HG03439 (cell line): ENCODE data around the gene LIMCH1.
"Not testable (repeated sequence)": the region's sequence is repeated elsewhere in the genome, so short reads cannot be mapped to it uniquely, and the experiment has no call there.

Experiments
- ATAC-seq: cut with Tn5 transposase; IDR thresholded peaks from one replicate; pipeline ENCODE4 v1.9.1; 2021; ENCODE audit warnings: mild to moderate bottlenecking, moderate library complexity; ENCODE audit not compliant: unreplicated experiment

LIMCH1 gene

GRCh38 chr4:41670982-41671381 is 133.0 kb downstream of the LIMCH1 start:
- ATAC-seq, result no peak

DNA sequence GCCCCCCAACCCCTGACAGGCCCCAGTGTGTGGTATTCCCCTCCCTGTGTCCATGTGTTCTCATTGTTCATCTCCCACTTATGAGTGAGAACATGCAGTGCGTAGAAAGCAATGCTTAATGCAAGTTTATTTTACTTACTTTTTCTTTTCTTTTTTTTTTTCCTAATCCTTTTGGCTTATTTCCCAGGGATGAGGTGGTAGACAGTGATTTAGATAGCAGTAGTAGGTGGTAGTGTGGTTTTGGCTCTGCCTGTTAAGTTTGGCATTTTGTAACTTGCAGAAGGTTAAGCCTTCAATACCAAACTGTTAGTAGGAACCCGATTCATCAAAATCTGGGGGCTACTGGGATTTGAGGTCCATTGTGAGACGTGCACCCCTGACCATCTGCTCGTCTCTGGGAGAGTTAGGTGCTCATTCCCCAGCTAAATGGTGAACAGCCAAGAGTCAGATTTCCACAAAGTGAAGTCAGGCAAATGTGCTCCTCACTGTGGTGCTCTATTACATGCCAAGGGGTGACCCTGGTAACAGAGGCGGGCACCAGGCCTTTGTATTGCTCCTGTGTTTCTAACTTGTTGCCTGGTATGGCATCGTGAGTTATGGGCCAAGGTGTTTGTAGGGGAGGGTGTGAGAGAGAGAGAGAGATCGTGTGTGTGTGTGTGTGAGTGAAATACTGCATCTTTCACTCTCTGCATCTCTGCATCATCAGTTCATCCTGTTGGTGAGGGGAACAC is 140.3 kb downstream of the LIMCH1 start:
- no peak for ATAC-seq

DNA sequence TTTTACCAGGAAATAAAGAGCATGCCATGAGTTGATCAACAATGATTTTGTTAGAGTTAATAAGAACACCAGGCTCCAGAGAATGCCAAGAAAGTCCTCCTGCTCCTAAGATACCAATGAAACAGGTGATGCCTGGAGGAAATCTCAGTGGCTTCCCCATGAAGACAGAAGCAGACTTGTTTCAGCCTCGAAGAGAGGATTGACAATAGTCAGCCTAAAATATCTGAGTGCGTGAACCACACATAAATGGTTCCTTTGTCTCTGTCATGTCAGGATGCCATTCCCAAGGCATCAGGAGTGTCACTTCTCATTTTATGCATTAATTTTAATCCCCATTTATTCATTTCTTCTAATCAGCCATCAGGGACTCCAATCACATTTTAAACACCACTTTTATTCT is 141.0 kb downstream of the LIMCH1 start:
- no peak for ATAC-seq

DNA sequence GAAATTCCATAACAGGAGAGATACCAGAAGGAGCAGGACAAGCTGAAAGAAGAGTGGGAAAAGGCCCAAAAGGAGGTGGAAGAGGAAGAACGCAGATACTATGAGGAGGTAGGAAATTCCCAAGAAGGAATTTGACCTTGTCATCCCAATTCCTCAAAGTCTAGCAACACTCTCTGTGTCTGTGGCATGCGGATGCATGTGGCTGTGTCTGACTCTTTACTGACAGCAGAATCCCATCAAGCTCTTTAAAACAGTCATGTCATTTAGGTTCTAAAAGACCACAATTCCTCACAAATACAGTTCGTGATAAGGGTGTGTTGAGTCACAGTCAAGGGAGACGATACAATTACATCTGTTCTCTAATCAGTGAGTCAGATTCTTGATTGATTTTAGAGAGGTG is 142.0 kb downstream of the LIMCH1 start:
- no peak for ATAC-seq

- no peak for ATAC-seq
Observed at GRCh38 chr4:41681054-41681453, 143.1 kb downstream of the LIMCH1 start.

DNA sequence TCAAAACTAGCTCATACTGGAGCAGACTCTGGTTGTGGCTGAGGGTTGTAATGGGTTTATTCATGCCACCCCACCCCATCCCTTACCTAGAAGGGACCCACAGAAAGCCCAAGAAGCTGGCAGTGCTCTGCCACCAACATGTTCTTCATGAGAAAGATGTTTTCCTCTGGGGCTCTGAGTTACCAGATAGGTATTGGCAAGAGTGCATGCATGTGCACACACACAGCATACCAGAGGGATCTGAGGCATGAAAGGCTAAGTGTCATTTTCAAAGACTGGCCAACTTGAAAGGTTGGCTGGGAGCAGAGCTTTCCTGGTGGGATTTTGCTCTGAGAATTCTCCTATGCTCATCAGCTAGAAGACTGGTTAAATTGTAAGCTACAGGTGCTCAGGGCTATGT is 145.4 kb downstream of the LIMCH1 start:
- ATAC-seq, result no peak

DNA sequence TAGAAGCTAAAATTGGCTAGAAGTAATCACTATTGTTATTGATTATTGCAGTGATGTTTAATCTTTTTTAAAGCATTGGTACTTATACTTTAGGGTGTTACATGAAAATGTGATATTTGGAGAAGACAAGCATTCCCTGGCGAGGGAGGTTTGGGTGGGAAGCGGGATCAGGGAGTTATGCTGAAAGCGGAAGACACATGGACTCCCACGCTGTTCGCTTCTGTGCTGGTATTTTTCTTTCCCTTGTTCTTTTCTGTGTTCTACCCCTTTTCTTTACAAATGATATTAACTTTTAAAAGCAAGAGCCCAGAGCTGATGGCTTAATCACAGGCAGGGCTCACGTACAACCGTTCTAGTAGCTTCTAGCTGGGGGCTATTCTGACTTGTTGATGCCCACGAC is 148.9 kb downstream of the LIMCH1 start:
- ATAC-seq, result no peak

- ATAC-seq, result no peak
Observed at GRCh38 chr4:41687971-41688370, 150.0 kb downstream of the LIMCH1 start.

- ATAC-seq, result no peak
Observed at GRCh38 chr4:41692717-41693345, 154.9 kb downstream of the LIMCH1 start.

DNA sequence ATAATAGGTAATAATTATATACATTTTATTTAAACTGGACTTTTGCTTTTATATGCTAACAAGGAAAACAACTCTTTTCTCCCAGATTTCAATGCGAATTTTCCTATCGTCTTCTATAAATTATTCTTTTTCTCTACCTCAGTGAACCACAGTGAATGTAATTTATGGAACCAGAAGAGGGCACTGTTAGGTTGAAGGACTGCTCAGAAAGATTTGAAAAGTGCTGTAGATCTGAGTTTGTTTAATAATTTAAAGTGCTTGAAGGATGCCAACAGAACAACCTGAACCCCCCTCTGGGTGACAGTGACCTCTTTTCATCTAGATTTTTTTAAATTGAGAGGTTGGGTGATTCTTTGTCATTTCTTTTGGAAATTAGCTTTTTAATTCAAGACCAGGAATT is 155.7 kb downstream of the LIMCH1 start:
- no peak for ATAC-seq

- ATAC-seq, result no peak
Observed at GRCh38 chr4:41696131-41696530, 158.2 kb downstream of the LIMCH1 start.

GRCh38 chr4:41696763-41697162 is 158.8 kb downstream of the LIMCH1 start:
- ATAC-seq, result no peak

GRCh38 chr4:41701983-41702382 is 164.0 kb downstream of the LIMCH1 start:
- ATAC-seq, result no peak

GRCh38 chr4:41702770-41703169 is 164.8 kb downstream of the LIMCH1 start:
- ATAC-seq, result no peak

GRCh38 chr4:41703785-41704184 is 165.8 kb downstream of the LIMCH1 start:
- ATAC-seq, result no peak

- no peak for ATAC-seq
Observed at GRCh38 chr4:41709844-41710481, 172.0 kb downstream of the LIMCH1 start.

- ATAC-seq, result not testable (repeated sequence)
Observed at GRCh38 chr4:41711654-41712053, 173.7 kb downstream of the LIMCH1 start.

DNA sequence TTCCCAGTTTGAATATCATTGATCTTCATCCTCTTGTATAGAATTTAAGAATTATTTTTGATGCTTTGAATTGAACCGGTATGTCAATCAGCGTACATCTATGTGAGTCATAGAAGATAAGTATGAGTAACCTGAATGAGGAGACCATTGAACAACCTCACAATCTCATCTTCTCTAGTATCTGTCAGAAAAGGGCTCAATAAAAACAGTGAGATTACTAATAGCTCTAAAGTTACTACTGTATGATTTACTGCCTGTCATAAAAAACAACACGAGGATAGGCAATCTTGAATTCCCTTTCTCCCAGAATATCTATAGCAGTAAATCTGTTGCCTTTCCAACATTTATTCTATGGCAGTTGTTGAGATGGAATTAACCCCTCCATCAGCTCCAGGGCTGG is 174.5 kb downstream of the LIMCH1 start:
- ATAC-seq, result no peak

DNA sequence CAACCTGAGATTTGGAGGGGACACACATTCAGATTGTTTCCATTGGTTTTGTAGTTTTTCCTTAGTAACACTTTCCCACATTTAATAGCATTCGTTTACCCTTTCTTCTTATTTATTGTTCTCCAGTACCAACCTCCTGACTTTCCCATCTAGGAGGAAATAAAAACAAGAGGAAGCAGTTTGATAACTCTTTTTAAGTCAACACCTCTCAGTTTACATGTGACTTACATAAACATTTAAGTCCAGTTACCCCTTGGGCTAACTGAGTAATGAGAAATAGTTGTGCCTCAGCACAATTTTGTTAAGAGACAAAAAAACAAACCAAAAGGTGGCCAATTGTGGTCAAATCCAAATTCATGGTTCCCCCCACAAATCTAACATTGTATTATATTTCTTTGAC is 175.8 kb downstream of the LIMCH1 start:
- no peak for ATAC-seq

DNA sequence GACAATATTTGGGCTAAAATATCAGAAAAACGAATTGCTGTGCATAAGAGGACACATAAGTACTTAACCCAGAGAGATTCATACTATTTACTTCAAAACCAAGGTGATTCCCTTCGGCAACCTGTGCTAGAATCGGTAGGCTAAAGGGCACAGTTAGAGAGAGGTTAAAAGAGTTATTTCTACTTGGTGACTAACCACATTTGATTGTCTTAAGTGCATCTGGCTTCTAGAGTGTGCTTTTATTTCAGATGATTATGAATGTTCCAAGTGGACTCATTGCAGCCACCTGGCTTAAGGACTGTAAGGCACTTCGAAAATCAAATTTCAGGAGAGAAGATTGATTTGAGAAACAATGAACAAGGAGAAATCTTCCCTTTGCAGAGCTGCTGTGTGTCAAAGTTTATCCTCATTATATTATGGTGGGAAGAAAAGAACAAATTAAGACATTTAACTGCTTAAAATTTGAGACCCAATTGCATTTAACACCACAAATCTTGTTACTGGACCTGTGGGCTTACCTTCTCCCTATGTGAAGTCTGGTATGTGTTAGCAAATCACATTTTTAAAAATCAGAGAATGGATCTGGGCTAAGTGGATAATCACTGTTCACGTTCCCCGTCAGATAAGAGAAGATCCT is 176.5 kb downstream of the LIMCH1 start:
- ATAC-seq, result no peak

- ATAC-seq, result no peak
Observed at GRCh38 chr4:41715155-41715554, 177.2 kb downstream of the LIMCH1 start.

DNA sequence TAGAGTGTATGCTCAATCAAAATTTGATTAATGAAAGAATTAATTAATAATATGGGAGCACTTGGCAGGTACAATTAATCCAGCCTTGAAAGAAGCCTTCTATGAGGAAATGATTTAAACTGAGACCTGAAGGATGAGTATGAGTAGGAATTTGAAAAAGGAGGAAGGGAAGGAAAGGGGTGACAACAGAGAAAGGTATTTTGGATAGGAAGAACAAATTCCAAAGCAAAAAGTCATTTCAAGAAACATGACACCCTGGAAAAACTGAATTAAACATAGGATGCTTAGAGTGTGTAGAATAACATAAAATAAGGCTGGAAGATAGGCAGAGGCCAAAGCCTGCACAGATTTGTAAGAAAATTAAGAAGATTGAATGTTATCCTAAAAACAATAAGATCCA is 180.9 kb downstream of the LIMCH1 start:
- ATAC-seq, result no peak
